ENCODE results near the gene IER5. TPM values are rescaled to one million over a fixed set of nuclear protein-coding genes. Genes with fewer than 3 reads are reported as not detected.

The IER5 gene
- polyA plus RNA-seq, 4 donors = 5.5 to 11.8 (median 6.7) TPM

DNA sequence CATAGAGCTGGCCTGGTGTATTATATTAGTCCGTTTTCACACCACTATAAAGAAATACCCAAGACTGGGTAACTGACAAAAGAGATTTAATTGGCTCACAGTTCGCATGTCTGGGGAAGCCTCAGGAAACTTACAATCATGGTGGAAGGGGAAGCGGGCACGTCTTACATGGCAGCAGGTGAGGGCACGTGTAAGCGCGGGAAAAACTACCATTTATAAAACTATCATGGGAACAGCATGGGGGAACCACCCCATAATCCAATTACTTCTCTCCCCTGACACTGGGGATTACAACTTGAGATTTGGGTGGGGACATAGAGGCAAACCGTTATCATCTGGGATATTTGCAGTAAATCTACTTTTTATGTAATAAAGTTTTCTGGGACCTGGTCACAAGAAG, 6.8 kb downstream of the IER5 start:
- no peak for DNase-seq (ENCODE audit: low read depth in 4 of 4, low spot score in 3 of 4)

DNA sequence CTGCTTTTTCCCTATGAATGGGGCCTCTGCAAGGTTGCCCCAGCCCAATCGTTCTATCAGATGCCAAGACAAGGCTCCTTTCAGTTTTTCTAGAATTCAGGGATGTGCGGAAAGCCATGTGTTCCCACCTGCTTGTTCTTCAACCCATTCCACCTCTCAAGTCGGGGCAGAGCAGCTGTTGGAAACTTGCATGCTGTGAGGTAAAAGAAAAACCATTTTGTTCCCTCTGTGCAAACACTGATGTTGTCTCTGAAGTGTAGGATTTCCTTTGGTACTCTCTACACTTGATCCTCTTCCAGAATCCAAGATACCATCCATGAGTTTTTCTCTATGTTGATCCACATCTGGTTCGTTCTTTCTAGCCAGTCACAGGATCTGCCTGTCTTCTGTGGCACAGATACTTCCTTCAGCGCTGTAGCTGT, 7.3 kb downstream of the IER5 start:
- no peak for DNase-seq (ENCODE audit: low read depth in 4 of 4, low spot score in 3 of 4)

DNA sequence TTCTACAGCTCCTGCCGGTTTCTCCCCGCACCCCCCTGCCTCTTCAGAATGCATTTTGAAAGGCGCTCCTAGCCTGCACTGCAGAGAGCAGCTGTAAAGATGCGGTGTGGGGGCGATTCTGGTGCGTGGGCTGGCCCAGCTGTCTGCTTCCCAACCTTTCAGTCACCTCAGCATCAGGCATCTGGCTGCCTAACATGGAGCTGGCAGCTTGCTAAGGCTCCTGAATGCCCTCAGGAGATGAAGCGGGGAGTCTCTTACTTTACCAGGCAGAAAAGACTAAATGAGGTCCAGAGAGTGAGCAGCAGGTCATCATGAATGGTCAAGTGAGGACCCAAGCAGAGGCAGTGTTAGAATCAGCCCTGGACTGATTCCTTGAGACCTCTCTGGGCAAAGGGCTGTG, 8.7 kb downstream of the IER5 start:
- no peak for DNase-seq (ENCODE audit: low read depth in 4 of 4, low spot score in 3 of 4)

DNA sequence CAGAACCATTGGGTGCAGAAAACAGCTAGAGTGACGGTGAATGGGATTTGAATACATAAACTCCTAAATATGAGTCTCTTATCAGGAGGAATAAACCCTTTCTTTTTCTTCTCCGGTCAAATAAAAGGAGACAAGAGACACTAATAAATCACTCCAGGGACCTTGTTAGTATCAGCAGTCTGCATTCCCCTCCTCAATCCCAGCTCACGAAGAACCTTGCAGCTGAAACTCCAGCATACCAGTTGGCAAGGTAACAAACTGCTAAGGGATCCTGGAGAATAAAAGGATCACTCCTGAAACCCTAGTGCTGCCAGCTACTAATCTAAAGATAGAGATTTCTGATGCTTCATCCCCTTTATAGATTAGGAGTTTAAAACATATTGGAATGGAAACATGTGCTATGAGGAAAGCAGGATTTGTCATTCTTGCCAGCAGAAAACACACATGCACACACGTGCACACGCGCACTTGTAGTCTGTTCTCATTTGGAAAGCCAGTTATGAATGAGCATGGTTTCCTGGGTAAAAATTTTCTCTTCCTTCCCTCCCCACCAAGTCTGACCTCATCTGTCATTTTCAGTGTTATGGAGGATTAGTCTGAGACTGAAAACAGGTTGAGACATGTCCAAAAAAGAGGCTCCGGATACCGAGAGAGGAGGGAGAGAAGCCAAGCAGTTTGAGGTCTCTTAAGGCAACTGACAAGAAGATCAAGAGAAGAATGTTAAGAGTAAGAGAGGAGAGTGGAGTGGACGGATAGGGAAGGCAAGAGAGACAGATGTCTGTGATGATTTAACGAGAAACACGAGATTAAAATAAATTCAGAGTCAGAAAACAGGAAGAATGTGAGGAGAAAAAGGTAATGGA, 10.9 kb downstream of the IER5 start:
- DNase-seq (ENCODE audit: low read depth in 4 of 4, low spot score in 3 of 4) = no peak

DNA sequence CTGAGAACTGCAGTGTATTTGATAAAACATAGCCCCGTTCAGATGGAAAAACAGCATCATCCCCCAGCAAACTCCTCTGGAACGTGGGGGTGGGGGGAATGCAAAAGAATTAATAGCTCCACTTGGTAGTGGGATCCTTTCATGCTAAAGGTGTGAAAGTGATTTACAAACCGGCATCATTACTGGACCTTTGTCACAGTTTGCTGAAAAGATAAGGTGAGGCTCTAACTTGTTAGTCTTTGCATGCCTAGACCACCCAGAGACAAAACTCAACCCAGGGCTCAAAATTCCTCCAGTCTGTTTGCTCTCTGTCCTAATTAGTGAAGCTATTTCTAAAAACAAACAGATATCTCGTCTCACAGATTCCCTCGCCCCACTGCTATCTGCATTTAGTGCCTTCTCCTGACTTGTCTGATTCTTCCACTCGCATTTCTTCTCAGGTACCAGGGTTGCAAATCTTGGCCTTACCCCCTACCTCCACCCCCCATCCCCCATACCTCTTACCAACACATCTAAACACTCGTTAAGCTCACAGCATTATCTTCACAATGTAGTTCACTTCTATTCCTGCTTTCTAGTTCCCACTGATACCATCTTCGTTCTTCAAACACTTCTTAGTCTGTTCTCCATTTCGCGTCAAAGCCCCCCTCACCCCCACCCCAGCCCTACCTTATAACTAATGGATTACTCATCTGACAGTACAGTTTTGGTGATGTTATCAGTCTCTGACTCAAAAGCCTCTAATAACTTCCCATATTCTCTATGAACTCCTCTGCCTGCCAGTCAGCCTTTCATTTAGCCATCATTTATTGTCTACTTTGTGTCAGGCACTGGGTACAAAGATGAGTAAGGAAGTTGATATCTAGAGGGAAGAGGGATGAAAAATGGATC, 11.8 kb downstream of the IER5 start:
- DNase-seq (ENCODE audit: low read depth in 4 of 4, low spot score in 3 of 4) = no peak

DNA sequence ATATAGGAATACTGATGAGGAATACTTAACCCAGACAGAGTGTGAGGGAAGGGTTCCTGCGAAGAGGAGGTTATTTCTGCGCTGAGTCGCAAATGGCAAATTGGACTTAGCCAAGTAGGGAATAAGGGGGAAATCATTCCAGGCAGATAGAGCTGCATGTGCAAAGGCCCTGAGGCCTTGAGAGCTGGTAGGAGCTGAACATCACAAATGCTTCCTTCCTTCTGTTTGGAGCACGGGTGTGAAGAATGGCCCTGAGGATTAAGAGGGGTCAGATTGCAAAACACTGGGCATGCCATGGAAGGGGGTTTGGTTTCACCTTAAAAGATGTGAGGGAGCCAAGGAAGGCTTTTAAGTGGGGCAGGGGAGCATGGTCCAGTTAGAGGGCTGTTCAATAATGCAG, 12.4 kb downstream of the IER5 start:
- no peak for DNase-seq (ENCODE audit: low read depth in 4 of 4, low spot score in 3 of 4)

DNA sequence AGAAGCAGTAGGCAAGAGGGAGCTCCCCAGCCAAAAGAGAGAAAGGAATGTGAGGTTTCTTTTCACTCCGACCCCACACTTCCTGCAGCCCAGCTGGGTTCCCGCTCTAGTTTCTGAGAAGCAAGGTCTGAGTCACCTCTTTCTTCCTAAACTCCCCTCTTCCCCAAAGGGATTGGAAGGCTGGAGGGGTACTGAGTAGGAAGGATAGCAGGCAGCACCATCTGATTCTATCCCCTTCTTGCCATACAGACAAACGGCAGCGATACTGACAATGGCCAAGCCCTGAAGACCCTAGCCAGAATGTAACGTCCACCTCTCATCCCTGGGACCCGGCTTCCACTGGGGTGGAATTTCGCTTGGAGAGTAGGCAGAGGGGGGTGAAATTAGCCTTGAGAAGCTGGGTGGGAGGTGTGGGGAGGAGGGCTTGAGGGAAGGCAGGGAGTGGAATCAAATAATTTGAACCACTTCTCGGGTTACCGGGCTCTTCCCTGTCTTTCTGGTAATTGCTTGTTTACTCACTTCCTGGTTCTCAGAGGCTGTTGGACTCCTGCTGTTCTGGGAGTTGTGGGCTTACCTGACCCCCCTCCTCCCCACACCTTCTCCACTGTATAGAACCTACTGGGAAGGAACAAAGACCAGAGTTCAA, 13.2 kb downstream of the IER5 start:
- no peak for DNase-seq (ENCODE audit: low read depth in 4 of 4, low spot score in 3 of 4)

DNA sequence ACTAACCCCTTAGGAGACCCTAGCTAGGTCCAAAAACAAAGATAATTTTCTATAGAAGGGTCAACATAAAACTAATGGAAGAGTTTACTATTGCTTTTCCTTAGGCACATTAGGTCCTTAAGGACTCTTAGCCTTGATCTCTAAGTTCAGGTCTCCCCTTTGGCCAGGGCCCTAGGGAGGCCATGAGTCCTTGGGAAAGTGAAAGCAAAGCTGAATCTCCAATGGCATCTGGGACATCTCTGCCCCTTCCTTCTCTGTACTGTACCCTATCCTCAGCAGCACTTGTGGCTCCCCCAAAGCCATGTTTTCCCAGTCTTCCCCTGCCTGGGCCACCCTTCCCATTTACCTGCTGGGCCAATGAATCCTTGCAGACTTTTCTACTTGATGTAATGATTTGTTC, 14.3 kb downstream of the IER5 start:
- no peak for DNase-seq (ENCODE audit: low read depth in 4 of 4, low spot score in 3 of 4)

DNA sequence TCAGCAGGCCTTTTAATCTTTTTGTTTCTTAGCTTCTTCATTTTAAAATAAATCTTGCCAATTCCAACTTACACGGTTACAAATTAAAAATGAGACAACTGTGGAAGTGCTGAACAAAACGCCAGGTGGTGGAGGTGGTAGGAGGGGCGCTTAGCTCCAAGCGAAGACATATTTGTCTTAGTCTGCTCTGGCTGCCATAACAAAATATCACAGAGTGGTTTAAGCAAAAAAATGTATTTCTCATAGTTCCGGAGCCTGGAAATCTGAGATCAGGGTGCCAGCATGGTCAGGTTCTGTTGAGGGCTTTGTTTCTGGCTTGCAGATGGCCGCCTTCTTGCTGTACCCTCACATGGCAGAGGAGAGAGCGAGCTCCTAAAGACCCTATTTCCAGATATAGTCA, 14.9 kb downstream of the IER5 start:
- no peak for DNase-seq (ENCODE audit: low read depth in 4 of 4, low spot score in 3 of 4)

DNA sequence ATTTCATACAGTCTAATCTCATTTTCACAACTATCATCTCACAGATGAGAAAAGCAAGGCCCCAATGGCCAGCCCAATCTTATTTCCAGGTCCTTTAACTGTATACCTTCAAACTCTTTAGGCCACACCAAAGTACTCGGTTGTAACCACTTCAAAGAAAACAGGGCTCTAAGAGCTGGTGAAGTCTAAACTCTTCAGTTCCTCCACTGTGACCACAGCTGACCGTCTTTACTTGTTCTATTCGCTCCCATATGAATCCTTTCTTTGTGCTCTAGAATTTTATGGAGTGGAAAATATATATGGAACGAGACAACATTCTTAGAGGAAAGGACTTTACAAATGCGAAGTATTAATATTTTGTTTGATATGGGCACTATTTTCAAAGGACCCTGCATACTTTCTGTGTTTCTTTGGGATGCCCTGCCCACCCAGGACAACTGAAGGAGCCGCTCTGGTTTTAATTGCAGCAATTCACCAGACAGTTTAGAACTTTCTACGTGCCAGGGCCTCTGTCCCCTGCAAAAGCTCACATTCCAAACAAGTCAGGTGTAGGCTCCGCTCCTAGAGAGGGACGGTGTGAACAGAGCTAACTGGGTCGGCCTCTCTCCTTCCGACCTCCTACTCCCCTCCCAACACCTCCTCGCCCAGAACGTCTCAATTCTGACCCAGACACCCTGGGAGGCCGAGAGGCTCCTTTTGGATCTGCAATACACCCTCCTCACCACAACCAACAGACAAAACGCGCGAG, 15.7 kb downstream of the IER5 start:
- no peak for DNase-seq (ENCODE audit: low read depth in 4 of 4, low spot score in 3 of 4)

DNA sequence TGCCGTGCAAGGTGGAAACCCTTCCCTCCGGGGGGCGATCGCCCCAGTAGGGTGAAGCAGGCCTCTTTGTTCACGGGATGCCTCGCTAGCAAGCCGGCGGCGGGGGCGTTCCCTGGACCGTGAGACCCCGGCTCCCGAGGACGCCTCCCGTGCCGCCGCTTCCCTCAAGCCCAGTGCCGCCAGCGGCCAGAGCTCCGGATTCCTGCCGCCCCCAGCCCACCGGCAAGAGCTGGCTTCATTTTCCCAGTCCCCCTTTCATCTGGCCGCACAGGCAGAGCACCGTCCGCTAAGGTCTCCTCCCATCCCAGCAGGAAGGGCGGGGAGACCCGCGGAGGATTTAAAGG, 16.3 kb downstream of the IER5 start:
- no peak for DNase-seq (ENCODE audit: low read depth in 4 of 4, low spot score in 3 of 4)

DNA sequence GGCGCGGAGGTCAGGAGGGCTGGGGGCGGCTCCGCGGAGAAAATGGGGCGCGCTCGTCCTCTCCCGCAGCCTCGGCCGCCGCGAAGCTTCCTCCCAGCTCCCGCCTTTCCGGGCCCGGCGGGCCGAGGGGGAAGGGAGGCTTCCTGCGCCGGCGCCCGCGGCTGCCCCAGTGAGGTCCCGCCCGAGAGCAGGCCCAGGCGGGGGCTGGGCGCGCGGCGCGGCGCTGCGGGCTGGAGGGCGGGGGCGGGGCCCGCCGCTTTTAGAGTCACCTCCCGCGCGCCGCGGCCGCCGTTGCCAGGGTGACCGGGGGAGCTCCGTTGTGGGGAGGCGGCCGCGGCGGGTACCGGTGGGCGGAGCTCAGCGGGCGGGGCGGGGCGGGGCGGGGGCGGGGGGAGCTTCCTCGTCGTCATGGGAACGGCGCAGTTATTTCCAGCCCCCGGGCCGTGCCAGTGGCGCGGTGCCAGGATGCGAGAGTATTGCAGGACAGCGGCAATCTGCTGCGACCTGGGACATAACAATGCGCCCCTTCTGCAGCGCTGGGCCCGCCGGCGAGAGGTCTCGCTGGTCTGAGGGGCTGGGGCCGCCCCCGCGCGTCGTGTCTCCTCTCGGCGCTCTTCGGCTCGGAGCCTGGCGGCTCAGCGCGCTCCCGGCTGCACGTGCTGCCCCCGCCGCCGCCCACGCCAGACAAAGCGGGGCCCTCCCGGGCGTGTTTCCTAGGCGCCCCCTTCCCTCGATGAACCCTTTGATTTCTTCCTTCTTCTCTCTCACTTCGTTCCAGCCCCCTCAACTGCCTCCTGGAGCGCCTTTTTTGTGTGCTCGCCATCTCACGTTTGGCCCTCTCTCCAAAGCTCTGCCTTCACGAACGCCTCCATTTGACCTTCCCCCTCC, 16.9 kb downstream of the IER5 start:
- peak in 3 of 4 donors; percentile 82 to 86 (median 83) for DNase-seq (ENCODE audit: low read depth in 4 of 4, low spot score in 3 of 4)

DNA sequence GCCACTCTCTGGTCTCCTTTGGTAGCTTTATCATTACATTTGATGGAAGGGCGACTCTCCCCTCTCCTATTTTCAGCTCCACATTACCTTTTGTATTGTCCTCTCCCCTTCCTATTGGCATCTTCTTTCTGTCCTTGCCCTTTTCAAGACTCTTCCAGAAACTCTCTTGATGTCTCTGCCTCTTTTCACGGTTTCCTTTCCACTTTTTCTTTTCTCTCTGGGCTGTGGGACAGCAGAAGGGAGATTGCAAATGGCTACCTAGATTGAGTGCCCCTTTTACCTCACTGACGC, 17.5 kb downstream of the IER5 start:
- DNase-seq (ENCODE audit: low read depth in 4 of 4, low spot score in 3 of 4) = no peak

DNA sequence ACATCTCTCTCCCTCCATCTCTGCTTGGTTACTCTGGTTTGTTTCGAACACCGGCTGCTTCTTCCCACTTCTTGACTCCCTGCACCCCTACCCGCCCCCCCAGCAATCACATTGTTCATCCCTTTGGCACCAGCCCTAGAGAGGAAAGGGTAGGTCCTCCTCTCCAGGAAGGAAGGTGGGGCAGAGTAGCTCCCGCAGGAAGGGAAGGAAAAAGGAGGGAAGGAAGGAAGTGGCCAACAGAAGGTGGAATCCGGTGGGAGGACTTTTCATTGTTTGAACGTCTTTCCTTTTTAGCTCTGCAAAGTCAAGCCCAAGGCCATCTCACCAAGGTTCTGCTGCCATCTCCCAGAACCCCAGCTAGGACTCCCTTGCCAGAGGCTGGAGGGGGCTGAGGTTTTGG, 18.0 kb downstream of the IER5 start:
- DNase-seq (ENCODE audit: low read depth in 4 of 4, low spot score in 3 of 4) = no peak

DNA sequence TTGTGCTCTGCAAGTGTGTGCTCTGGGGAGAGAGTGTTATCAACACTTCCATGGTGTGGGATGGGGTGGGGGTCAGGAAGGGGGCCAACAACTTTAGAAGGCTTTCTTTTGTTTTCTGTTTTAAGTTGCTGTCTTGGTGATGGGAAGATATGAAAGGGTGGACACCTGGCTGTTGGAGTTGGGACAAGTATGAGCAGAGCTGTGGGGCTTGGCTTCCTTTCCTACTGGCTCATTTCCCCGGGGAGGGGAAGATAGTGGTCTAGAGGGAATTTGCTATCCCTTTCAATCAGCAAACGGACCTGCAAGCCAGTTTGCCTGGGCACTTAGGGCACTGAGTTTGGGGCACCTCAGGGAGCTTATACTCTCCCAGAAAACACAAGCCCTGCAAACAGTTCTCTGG, 19.2 kb downstream of the IER5 start:
- DNase-seq (ENCODE audit: low read depth in 4 of 4, low spot score in 3 of 4) = no peak

DNA sequence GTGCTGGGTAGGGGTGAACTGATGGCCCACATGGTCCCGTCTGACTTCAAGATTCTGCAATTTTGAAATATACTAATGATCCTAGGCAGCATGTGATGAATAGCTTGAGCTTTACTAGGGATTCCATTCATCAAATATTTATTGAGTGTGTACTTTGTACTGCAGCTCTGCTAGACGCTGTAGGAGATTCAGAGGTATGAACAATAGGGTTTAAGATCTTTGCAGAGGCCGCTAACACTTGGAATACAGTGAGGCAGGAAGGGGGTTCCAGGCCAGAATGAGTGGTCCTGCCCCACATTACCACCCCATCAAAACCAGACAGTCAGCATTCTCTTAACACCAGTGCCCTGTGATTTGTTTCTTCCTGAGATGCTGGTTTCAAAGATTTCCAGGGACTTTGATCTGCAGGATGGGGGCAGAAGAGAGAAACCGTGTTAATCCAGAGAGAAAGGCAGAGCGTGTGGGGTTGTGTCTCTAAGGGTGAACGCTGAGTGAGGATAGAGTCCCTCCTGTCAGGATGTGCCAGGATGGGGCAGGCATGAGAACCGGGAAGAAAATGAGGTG, 19.9 kb downstream of the IER5 start:
- no peak for DNase-seq (ENCODE audit: low read depth in 4 of 4, low spot score in 3 of 4)

DNA sequence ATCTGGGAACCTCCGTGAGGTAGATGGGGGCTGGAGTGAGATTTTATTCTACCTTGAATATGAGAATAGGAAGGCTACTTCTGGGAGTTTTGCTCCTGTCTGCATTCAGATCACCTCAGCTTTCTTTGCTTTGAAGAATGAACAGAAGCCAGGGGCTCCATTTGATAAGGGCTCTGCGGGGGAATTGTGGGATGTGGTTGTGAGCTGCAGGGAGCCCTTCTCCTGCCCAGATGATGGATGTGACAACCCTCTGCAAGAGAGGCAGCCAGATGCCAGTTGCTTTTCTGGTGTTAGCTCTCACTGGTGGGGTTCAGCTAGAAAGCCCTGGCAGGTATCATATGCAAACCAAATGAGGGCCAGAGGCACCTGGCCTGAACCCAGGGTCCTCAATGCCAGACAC, 21.5 kb downstream of the IER5 start:
- DNase-seq (ENCODE audit: low read depth in 4 of 4, low spot score in 3 of 4) = no peak

DNA sequence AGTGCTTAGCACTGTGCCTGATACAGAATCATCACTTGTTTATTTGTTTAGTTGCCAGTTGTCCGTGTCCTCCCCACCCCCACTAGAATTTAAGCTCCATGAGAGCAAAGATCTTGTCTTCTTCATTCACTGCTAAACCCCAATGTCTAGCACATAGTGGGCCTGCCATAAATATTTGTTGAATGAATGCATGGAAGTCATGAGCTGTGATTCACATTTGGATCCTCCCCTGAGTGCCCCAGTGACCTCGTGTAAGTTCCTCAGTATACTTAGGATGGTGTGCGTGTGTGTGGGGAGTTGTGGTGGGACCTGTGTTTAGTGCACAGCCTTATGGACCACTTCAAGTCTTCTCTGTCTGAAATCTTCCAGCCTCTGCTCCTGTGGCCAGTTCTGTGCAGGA, 23.1 kb downstream of the IER5 start:
- no peak for DNase-seq (ENCODE audit: low read depth in 4 of 4, low spot score in 3 of 4)

DNA sequence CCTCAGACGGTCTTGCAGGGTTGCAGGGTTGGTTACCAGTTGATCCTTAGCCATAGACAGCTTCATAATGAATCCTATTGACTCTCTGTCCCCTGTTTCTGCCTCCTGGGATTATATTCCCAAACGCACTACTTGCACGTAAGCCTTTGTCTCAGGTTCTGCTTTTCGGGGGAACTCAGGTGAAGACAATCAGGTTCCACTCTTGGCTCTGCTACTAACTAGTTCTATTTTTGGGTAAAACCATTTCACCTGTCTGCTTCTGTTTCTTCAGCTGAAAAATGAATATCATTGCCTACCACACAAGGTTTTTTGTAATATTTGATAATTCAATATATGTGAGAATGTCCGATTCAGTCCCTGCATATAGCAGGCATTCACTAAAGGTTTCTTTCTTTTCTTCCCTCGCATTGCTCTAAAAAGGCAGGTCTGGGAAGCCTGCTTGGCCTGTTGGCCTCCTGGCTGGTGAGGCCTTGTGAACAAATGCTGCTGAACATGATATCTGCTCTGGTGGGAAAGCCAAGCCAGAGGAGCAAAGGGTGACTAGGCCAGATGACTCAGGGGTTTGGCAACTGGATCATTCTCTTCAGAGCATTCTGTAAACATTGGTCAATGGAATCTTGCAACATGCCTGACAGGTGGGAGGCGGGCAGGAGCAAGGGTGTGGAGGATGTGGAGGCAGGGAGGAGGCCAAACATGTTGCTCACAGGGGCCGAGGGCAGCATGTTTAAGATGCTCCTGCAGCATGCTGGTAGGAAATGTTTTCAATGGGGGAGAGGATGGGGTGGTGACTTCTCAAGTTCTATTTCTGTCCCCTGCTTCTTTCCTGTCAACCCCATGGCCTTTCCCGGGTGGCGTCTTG, 23.8 kb downstream of the IER5 start:
- no peak for DNase-seq (ENCODE audit: low read depth in 4 of 4, low spot score in 3 of 4)

Data from left renal pelvis (tissue), 4 donors.